HG03064 (cell line): ENCODE results near the gene SLC25A29.
"Not testable (repeated sequence)": the region's sequence is repeated elsewhere in the genome, so short reads cannot be mapped to it uniquely, and the experiment has no call there.

ENCODE experiments used
- ATAC-seq: cut with Tn5 transposase; IDR thresholded peaks from one replicate; pipeline ENCODE4 v1.9.1; 2021; ENCODE audit warnings: low read depth; ENCODE audit not compliant: unreplicated experiment

The SLC25A29 gene

DNA sequence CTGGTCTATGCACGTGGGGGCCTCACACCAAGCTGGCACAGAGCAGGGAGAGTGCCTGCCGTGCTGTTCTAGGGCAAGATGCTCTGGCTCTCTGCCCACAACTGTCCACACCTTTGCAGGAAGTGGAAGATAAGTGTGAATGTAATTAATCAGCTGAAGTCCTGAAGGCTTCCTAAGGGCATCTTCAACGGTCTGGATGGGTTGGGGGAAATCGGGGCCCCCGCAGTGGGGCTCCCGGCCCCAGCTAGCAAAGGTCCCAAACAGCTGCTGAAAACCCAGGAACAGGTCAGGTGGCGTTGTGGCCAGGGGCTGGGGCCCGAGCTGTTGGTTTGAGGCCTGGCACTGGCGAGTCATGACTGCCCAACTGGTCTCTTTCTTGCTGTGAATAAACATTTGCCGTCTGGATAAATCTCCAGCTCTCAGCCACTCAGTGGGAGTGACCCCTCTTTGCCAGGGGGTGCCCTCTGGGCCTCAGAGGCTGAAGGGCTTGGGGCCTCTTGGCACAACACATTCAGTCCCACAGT is 6.7 kb upstream of the SLC25A29 start:
- no peak for ATAC-seq

DNA sequence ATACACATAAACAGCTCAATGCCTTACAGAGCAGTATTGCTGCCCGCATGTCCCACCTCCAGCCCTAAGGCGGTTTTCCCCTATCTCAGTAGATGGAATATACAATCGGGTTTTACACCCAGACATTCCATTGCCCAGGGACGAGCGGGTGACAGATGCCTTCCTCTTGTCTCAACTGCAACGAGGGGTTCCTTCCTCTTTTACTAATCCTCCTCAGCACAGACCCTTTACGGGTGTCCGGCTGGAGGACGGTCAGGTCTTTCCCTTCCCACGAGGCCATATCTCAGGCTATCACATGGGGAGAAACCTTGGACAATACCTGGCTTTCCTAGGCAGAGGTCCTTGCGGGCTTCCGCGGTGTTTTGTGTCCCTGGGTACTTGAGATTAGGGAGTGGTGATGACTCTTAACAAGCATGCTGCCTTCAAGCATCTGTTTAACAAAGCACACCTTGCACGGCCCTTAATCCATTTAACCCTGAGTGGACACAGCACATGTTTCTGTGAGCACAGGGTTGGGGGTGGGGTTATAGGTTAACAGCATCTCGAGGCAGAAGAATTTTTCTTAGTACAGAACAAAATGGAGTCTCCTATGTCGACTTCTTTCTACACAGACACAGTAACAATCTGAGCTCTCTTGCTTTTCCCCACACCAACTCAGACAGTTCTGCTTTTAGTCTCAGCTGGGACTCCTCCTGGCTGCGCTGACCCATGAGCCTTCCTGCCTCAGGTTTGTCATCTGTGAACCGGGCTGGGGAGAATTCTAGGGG is 6.0 kb upstream of the SLC25A29 start:
- ATAC-seq, result not testable (repeated sequence)

DNA sequence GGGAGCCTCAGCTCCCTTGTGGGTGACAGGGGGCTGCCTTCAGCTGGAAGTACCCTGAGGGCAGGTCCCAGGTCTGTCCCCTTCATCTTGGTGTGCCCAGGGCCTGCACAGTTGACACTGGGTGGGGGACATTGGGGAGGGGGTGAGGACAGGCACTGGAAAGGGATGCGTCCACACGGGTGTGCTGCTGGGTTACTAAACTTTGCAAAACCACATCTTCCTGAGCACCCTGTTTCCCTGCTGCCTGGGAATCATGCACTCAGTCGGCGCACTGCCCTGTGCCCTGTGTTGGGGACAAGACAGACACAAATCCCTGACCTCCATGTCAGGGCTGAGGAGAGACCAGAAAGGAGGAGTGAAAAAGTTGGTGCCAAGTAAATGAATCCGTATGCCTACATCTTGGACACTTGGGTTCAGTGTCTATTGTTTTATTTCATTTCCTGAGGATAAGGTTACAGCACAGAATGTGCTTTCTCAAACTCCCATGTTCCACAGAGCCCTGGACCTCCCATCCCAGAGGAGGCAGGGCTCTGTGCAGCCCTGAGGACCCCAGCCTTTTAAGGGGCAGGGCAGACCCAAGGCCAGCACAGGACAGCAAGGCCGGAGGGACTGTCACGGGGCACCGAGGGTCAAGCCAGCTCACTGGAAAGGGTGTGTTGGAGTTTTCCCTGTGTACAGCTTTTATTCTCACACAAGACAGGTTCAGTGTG is 2.9 kb upstream of the SLC25A29 start:
- no peak for ATAC-seq

DNA sequence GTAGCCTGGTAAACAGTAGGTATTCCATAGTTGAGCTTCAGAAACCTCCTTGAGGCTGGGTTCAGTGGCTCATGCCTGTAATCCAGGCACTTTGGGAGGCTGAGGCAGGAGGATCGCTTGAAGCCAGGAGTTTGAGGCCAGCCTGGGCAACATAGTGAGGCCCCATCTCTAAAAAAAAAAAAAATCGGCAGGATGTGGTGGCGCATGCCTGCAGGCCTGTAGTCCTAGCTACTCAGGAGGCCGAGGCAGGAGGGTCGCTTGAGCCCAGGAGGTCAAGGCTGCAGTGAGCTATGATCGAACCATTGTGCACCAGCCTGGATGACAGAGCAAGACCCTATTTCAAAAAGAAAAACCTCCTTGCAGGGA is 2.2 kb upstream of the SLC25A29 start:
- ATAC-seq, result not testable (repeated sequence)

DNA sequence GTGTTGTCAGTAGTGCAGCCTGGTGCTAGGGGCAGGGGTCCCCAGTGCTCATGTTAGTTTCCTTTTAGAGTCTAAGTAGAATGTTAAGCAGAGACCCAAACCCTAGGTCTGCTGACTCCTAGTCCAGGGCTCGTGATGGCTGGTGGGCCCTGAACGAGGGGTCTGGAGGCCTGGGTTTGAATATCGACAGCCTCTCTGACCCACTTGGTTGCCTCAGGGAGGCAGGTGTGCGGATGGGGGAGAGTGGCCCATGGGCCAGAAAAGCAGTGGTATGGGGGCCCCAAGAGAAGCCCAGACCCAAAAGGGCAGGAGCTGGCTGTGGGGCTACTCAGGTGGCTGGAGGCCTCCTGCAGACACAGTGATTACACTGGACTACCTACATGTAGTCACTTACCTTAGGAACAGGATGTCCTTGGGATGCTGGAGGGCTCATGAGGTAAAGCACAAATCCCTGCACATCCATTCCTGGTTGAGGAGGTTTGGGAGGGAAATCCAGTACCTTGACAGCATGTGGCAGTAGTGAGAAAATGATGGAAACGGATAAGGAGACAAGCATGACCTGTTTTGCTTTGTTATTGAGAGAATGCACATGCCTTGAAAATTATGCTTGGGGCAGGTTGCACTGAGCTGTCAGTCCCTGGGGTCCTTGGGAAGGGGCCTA is 1.7 kb upstream of the SLC25A29 start:
- no peak for ATAC-seq

DNA sequence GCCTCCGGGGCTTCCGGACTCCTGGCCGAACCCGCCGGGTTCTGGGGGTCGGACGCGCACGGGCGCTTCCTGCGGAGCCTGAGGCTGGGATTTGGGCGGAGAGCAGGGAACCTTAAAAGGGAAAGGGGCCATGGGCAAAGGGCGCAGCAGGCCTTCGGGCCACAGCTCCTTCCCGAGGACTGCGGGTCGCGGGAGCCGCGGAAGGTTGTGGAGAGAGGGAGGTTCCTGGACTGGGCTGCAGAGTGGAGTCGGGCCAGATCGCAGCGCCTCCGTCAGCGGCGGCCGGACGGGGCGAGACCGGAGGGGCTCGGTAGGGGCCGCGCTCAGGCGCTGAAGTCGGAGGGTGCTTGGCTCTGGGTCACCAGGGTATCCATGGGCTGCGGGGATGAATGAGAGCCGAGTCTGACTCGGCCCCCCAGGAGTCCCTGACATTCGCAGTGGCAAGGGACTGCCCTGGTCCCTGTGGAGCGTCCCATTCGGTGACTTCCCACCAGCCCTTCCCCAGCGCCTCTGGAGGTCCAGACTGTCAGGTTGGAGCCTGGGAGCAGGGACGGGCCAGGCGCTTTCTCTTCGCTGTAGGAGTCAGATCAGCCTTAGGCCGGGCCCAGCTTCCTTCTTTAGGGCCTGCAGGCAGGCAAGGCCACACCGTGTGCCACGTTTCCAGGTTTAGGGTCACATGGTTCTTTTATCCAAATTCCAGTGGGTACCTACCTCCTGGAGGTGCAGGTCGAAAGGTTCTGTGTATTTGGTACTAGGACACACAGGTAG is 938 bp upstream of the SLC25A29 start:
- peak; percentile 10 for ATAC-seq

DNA sequence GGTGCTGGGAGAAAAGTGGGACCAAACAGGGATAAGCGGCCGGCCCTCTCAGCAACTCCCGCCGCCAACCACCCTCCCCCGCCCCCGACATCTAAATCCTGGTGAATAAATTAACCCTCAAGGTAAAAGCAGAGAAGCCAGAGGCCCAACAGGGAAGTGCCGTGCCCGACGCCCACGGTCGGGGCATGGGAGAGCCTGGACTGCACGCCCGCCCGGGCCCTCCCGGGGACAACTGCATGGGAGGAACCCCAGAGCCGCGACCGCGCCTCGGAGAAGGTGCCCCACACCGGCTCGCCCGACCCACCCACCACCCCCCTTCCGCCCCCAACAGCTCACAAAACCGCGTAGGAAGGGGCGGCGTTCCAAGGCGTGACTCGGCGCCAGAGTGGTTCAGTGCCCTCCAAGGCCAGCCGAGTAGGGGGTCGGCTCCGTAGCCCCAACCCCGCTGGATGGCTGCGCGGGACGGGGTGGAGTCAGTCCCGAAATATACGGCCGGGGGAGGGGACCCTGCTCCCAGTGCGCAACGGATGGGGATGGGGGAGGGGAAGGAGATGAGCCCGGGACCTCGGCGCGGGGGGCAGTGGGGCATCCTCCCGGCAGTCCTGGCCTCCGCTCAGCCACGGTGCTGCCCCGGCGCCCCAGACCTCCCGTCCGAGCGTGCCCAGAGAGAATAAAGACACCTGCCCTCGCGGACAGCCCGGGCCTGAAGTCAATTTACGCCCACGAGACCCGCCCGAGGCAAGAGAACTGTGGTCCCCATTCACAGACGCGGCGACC is 732 bp downstream of the SLC25A29 start:
- ATAC-seq, result no peak

DNA sequence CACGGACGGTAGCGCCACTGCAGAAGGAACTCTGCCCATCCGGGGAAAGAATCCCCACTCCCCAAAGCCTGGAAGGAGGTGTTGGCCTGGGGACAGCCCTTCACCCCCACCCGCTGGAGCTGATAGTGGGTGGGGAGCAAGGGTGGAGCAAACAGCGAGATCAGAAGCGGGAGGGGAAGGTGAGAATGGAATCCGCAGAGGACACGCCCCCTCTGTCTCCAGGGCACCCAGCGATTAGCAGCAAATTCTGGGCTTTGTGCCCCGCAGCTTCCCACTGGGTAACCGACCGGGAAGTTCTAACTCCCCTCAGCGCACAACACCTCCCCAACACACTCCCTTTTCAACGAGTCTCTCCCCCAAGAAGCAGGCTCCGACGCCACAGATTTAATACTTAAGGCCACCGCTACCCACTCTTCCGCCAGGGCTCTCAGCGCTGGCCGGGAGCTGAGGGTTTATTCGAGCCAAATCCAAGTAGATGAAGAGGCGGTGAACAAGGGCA is 1.4 kb downstream of the SLC25A29 start:
- no peak for ATAC-seq

DNA sequence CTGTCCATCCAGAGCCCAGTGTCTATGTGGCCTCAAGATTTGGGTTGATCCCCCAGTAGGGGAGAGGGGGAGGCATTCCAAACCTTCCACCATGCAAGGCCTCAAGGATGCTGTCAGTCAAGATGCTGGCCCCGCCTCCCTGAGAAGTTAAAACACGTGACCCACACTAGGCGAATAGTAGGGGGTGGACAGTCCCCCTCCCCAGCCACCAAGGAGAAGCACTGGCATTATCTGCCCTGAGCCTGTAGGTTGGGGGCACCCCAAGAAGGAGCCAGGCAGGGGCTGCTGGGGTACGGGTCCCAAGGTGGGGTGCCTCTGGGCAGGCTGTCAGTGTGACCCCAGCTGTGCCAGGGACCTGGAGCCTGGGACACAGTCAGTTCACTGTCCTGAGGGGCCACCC is 2.3 kb downstream of the SLC25A29 start:
- ATAC-seq, result no peak

DNA sequence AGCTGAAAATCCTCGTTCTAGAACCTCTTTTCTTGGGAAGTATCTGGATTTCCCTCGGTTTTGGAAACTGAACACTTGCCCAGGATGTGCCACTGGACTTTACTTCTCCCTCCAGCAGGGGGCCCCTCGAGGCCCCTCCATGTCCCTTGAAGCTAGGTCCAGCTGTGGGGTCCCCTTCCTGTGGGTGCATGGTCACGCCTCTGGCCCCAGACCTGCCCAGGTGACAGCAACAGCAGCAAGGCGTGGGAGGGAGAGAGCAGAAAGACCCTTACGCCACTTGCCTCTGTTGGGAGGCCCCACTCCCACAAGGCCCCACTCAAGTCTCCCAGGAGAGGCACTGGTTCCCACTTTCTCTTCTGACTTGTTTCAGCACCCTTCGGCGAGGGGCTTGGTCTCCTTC is 3.1 kb downstream of the SLC25A29 start:
- no peak for ATAC-seq

DNA sequence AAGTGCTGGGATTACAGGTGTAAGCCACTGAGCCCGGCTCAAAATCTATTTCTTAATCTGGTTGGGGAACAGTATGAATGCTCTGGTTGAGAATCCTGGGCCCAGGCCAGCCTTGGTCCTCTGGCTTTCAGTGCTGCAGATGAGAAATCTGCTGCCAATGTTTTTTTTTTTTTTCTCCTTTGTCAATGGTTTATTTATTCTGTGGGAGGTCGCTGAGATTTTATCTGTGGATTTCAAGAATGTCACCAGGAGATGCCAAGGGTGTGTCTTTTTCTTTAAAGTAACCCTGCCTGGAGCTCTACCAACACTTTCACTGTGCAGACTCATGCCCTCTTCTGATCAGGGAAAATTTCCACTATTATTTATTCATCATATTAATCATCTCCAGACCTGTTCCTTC is 3.6 kb downstream of the SLC25A29 start:
- ATAC-seq, result no peak

DNA sequence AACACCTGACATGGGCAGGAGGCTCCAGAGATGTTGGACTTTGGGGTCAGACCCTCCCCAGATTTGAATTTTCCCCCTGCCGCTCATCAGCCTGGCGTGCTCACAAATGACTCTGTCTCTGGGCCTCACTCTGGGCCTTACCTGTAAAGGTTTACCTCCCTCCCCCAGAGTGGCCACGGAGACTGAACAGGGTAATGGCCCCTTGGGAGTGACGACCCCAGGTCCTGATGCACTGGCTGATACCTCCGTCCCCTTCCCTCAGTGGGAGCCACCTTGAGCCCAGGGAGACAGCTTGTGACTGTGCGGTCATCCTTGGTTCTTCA is 7.0 kb downstream of the SLC25A29 start:
- no peak for ATAC-seq

DNA sequence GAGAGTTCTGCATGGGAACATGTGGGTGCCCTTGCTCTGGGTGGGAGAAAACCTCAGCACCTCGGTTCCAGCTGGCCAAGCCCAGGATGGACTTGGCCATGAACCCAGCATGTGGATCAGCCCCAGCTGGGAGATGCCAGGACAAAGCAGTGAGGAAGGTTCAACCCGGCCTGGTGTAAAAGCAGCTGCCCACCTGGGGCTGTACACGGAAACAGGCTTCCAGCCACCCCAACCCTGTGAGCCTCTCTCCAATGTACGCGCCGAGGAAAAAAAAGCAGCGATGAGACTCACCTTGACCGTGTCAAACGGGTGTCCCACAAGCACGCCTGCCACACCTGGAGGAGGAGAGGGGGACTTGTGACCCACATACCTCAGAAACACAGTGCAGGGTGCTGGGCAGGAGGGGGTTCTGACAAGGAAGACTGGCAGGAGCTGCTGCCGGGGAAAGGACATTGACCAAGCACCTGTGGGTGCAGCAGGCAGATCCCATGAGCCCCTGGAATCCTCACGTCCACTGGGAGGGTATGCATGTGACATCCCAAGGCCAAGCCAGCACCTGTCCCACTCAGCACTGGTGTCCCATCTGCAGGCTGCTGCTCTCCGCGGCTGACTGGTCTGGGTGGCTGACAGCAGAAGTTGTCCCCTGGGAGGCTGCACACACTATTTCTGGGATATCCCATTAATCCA is 7.5 kb downstream of the SLC25A29 start:
- no peak for ATAC-seq

DNA sequence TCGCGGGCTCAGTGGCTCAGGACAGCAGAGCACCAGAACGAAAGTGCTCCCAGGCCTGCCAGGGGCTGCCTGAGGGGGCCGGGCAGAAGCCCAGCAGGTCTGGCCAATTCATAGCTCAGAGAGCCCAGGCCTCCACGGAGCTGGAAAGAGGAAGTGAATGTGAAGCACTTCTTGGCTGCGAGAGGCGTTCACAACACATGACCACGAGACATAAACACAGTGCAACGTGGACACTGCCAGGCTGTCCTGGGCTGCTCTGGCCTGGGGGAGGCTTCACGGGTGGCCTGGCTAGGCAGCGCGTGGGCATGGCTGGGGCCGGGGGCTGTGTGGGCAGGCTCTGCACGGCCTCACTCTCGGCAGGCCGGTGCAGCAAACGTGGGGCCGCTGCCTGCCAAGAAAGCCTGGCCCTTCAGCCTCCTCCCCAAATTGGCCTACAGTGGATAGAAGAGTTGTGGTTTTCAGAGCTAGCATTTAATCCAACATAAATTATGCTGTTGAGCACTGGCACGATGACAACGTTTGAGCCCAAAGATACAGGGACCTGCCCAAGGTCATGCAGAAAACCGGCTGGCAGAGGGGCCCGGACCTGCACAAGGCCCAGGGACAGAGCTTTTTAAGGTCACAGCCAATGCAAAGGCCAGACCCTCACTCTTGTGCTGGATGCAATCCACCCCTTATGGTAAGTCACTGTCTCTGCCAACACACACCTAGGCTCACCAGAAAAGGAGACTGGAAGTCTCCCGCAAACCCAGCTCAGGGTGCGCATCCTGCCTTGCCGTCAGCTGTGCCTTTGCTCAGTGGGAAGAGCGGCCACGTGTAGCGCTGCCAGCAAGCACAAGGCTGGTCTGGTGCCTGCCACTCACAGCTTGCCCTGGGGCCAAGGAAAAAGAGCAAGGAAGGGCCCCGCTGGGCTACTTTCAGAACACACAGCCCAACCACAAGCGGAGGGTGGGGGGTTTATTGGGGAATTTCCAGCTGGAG is 8.6 kb downstream of the SLC25A29 start:
- ATAC-seq, result no peak

DNA sequence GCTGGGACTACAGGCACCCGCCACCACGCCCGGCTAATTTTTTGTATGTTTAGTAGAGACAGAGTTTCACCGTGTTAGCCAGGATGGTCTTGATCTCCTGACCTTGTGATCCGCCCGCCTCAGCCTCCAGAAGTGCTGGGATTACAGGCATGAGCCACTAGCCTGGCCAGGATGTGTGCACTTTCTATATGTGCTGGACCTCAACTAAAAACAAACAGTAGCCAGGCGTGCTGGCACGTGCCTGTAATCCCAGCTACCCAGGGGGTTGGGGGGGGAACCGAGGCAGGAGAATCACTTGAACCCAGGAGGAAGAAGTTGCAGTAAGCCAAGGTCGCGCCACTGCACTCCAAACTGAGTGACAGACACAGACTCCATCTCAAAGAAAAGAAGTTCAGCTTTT is 9.5 kb downstream of the SLC25A29 start:
- ATAC-seq, result not testable (repeated sequence)

DNA sequence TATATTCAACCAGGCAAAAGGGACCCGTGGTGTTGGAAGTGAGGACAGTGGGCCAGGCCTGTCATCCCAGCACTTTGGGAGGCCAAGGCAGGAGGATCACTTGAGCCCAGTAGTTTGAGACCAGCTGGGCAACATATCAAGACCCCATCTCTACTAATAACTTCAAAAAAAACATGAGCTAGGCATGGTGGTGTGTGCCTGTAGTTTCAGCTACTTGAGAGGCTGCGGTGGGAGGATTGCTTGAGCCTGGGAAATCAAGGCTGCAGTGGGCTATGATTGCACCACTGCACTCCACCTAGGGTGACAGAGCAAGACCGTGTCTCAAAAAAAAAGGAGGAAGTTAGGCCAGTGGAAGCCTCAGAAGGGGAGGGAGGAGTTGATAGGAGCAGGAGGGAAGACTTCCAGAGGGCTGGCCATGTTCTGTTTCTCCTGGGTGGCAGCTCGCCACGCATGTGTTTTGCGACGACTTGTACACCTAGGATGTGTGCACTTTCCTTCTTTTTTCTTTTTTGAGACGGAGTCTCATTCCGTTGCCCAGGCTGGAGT is 10.1 kb downstream of the SLC25A29 start:
- no peak for ATAC-seq

DNA sequence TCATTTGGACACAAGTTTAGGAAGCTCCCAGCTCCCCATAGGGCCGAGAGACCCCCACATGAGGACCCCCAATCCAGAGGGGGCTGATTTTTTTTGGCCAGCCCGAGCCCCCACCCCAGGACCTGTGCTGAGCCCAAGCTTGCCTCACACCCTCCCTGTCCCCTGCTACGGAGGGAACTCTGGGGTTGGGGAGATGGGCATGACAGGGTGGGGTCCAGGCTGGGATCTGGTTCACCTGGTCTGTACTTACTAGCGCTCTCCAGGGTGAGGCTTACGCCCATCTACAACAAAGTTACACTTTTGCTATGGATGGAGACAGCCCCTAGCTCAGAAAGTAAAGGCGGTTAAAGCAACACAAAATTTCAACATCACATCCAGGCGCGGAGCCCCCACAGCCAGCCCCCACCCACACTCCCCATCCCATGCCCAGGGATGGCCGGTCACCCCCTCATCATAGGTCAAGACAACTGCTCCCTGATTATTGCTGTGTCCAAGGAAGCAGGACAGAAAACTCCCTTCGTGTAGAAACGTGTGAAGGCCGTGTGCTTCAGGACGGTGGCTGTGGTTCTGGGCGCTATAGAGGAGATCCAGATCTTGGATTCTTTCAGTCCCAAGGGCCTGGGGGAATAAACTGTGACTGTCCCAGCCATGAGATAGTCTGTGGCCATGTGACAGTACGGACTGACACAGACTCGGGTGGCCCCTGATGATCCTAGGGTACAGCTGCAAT is 10.7 kb downstream of the SLC25A29 start:
- no peak for ATAC-seq
